A549 (cell line): ENCODE data around the gene FGGY.

ENCODE experiments used
- BHLHE40 ChIP-seq: IDR thresholded peaks from 2 replicates; pipeline ENCODE4 v1.6.1; 2012; ENCODE audit warnings: low read depth, low read length, inconsistent platforms
- EP300 ChIP-seq, 2 experiments: fragments of >200 bp; sonication (Bioruptor Twin); formaldehyde crosslinking; IDR thresholded peaks; 2 replicates in 1 of 2; 3 replicates in 1 of 2; pipeline ENCODE4 v1.6.1; 2016 to 2017
- FOSL2 ChIP-seq, 2 experiments: fragments of 450-650 bp in 1 of 2; fragments of >200 bp in 1 of 2; sonication (Bioruptor Twin) in 1 of 2; formaldehyde crosslinking; IDR thresholded peaks; 2 replicates each; pipeline versions ENCODE4 v1.5.0 to v1.6.1; 2016 to 2020; ENCODE audit warnings: mild to moderate bottlenecking in 1 of 2, moderate library complexity in 1 of 2
- MAX ChIP-seq: IDR thresholded peaks from 2 replicates; pipeline ENCODE4 v1.6.1; 2012
- RAD21 ChIP-seq, 2 experiments: fragments of >200 bp in 1 of 2; sonication (Bioruptor Twin) in 1 of 2; formaldehyde crosslinking in 1 of 2; IDR thresholded peaks in 1 of 2; conservative IDR thresholded peaks in 1 of 2; 2 replicates in 1 of 2; 3 replicates in 1 of 2; pipeline ENCODE4 v1.6.1; 2012 to 2018; ENCODE audit warnings: inconsistent platforms in 1 of 2
- RFX5 ChIP-seq: fragments of 450-650 bp; IDR thresholded peaks from 2 replicates; pipeline ENCODE4 v1.7.1; 2014; ENCODE audit warnings: antibody characterized with exemption, mild to moderate bottlenecking, moderate library complexity
- SMC3 ChIP-seq: fragments of >200 bp; sonication (Bioruptor Twin); formaldehyde crosslinking; IDR thresholded peaks from 3 replicates; pipeline ENCODE4 v1.6.1; 2018; ENCODE audit warnings: inconsistent platforms
- USF2 ChIP-seq: fragments of 450-650 bp; IDR thresholded peaks from 2 replicates; pipeline ENCODE4 v1.6.1; 2014; ENCODE audit warnings: antibody characterized with exemption
- TF ChIP-seq, protein P1 (sequence below): fragments of >200 bp; sonication (Bioruptor Twin); formaldehyde crosslinking; IDR thresholded peaks from 3 replicates; pipeline ENCODE4 v1.5.1; 2016
- TF ChIP-seq, protein P2 (sequence below): fragments of 200-600 bp; sonication (generic); IDR thresholded peaks from 2 replicates; pipeline ENCODE4 v1.6.1; 2016; ENCODE audit warnings: antibody characterized with exemption, mild to moderate bottlenecking, moderate library complexity

- no peak for TF ChIP-seq SMC3
- TF ChIP-seq, protein P1, sequence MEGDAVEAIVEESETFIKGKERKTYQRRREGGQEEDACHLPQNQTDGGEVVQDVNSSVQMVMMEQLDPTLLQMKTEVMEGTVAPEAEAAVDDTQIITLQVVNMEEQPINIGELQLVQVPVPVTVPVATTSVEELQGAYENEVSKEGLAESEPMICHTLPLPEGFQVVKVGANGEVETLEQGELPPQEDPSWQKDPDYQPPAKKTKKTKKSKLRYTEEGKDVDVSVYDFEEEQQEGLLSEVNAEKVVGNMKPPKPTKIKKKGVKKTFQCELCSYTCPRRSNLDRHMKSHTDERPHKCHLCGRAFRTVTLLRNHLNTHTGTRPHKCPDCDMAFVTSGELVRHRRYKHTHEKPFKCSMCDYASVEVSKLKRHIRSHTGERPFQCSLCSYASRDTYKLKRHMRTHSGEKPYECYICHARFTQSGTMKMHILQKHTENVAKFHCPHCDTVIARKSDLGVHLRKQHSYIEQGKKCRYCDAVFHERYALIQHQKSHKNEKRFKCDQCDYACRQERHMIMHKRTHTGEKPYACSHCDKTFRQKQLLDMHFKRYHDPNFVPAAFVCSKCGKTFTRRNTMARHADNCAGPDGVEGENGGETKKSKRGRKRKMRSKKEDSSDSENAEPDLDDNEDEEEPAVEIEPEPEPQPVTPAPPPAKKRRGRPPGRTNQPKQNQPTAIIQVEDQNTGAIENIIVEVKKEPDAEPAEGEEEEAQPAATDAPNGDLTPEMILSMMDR = no peak
- no peak for TF ChIP-seq BHLHE40
- no peak for TF ChIP-seq RAD21 (conservative IDR thresholded peaks at IDR 0.05 in 1 of 2, IDR thresholded peaks at IDR 0.05 in 1 of 2)
- TF ChIP-seq, protein P2, sequence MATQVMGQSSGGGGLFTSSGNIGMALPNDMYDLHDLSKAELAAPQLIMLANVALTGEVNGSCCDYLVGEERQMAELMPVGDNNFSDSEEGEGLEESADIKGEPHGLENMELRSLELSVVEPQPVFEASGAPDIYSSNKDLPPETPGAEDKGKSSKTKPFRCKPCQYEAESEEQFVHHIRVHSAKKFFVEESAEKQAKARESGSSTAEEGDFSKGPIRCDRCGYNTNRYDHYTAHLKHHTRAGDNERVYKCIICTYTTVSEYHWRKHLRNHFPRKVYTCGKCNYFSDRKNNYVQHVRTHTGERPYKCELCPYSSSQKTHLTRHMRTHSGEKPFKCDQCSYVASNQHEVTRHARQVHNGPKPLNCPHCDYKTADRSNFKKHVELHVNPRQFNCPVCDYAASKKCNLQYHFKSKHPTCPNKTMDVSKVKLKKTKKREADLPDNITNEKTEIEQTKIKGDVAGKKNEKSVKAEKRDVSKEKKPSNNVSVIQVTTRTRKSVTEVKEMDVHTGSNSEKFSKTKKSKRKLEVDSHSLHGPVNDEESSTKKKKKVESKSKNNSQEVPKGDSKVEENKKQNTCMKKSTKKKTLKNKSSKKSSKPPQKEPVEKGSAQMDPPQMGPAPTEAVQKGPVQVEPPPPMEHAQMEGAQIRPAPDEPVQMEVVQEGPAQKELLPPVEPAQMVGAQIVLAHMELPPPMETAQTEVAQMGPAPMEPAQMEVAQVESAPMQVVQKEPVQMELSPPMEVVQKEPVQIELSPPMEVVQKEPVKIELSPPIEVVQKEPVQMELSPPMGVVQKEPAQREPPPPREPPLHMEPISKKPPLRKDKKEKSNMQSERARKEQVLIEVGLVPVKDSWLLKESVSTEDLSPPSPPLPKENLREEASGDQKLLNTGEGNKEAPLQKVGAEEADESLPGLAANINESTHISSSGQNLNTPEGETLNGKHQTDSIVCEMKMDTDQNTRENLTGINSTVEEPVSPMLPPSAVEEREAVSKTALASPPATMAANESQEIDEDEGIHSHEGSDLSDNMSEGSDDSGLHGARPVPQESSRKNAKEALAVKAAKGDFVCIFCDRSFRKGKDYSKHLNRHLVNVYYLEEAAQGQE = no peak
- TF ChIP-seq USF2 = no peak
- TF ChIP-seq EP300 (IDR thresholded peaks at IDR 0.05) = no peak
- TF ChIP-seq RFX5 = no peak
- TF ChIP-seq MAX = no peak
- TF ChIP-seq FOSL2 (IDR thresholded peaks at IDR 0.05) = no peak
- no peak for TF ChIP-seq FOSL2 (CRISPR knock-in tag; IDR thresholded peaks at IDR 0.05)
Observed at GRCh38 chr1:59388191-59388590, 91.3 kb downstream of the FGGY start.
